ENCODE results near the gene C19orf25. TPM values are rescaled to one million over a fixed set of nuclear protein-coding genes. Genes with fewer than 3 reads are reported as not detected.

C19orf25 gene
- total and polyA plus RNA-seq, 4 donors = 24.1 to 42.6 (median 34.5) TPM

DNA sequence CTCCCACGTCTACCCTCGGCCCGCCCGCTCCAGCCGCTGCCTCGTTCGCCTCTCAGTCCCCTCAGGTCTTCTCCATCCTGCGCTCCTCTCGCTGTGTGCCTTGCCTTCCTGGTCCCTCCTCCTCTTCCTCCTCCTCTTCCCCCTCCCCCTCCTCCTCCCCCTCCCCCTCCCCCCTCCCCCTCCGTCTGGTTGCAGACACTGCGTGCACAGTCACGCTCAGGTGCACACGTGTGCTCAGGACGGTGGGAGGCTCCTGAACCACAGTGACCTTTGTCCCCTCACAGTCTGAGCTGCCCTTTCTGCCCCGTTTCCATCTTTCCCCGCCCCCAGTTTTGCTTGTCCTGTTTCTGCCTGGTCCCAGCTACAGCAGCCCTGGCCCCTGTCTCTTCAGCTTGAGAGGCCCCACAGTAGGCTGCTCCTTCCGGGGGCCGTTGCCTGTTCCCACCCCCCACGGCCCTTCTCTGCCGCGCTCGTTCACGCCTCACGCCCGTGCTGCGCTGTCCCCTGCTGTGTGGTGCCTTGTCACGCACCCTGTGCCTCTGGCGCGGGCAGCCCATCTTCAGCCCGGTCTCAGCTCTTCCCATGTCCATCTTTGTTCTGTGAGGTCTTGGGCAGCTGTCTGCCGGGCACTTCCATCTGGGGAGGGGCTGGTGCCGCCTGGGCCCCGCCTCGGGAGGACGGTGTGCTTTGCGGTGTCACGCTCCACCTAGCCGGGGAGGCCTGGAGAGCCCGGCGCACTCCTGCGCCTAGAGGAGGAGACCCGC lies 54.6 kb downstream of the C19orf25 start:
- Histone ChIP-seq H3K36me3 (ENCODE audit: control insufficient read depth in 4 of 4, insufficient read depth in 4 of 4, low read length in 4 of 4) (peaks cover 6 to 79% (median 32%) of the 10 kb centered on the region in 4 donors), H3K27ac (ENCODE audit: low read depth in 1 of 2, low read length in 1 of 2) (no peak overlapping the region), H3K27me3 (ENCODE audit: control insufficient read depth in 3 of 3, insufficient read depth in 3 of 3, low read length in 2 of 3) (no peaks in the 10 kb centered on the region), H3K4me1 (ENCODE audit: control insufficient read depth in 5 of 5, insufficient read depth in 5 of 5, low read length in 5 of 5) (no peaks in the 10 kb centered on the region), H3K9ac (ENCODE audit: insufficient read depth in 1 of 2, low read length in 2 of 2) (no peak overlapping the region), H3K4me3 (no peak overlapping the region), H3K9me3 (ENCODE audit: control insufficient read depth in 4 of 4, insufficient read depth in 3 of 4, low read length in 3 of 4) (no peaks in the 10 kb centered on the region)
- no peak for DNase-seq
- WGBS, 2 donors = 91 to 94% methylated on average over 36 to 40 of the region's 42 CpGs
- TF ChIP-seq, protein P1, sequence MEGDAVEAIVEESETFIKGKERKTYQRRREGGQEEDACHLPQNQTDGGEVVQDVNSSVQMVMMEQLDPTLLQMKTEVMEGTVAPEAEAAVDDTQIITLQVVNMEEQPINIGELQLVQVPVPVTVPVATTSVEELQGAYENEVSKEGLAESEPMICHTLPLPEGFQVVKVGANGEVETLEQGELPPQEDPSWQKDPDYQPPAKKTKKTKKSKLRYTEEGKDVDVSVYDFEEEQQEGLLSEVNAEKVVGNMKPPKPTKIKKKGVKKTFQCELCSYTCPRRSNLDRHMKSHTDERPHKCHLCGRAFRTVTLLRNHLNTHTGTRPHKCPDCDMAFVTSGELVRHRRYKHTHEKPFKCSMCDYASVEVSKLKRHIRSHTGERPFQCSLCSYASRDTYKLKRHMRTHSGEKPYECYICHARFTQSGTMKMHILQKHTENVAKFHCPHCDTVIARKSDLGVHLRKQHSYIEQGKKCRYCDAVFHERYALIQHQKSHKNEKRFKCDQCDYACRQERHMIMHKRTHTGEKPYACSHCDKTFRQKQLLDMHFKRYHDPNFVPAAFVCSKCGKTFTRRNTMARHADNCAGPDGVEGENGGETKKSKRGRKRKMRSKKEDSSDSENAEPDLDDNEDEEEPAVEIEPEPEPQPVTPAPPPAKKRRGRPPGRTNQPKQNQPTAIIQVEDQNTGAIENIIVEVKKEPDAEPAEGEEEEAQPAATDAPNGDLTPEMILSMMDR (IDR thresholded peaks at IDR 0.05; ENCODE audit: control extremely low read depth, extremely low read depth) = no peak
- no peak for ATAC-seq (ENCODE audit: insufficient read depth, low FRiP score)

DNA sequence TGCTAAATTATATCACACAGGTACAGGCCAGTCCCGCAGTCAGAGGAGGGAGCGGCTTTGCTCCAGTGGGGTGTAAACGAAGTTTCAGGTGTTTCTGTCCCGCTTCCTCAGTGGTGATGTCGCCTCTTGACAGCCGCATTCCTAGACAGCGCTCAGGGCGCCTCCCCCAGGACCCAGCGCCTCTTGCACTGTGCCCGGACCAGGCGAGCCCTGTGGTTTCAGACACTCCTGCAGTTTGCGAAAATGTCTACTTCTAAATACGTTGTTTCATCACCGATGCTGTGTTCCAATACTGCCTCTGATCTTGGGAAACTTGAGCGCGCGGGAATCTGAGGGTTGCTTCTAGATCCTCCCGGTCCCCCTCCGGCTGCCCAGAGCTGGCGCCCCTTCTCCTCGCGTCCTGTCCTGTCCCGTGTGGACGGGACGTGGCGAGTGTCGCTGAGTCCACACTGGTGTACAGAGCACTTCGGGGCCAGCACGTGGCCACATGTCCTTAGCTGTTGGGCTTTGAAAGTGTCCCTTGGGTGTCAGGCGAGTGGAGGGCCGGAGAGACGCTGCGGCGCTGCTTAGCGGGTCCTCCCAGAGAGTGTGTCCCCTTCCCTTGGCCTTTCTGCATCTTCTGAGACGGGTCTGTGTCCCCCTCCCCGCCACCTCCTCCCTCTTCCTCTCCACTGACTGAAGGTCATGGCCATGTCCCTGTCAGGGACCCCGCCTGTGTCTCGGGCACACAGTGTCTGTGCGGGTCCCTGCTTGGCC lies 55.4 kb downstream of the C19orf25 start:
- ATAC-seq (ENCODE audit: insufficient read depth, low FRiP score) = no peak
- H3K27me3 ChIP-seq (ENCODE audit: control insufficient read depth in 3 of 3, insufficient read depth in 3 of 3, low read length in 2 of 3) = no peaks in the 10 kb centered on the region
- peaks cover 6 to 78% (median 30%) of the 10 kb centered on the region in 4 donors for H3K36me3 ChIP-seq (ENCODE audit: control insufficient read depth in 4 of 4, insufficient read depth in 4 of 4, low read length in 4 of 4)
- no peaks in the 10 kb centered on the region for H3K9me3 ChIP-seq (ENCODE audit: control insufficient read depth in 4 of 4, insufficient read depth in 3 of 4, low read length in 3 of 4)
- TF ChIP-seq, protein P1 (IDR thresholded peaks at IDR 0.05; ENCODE audit: control extremely low read depth, extremely low read depth) = no peak
- no peak for DNase-seq
- no peak overlapping the region for H3K9ac ChIP-seq (ENCODE audit: insufficient read depth in 1 of 2, low read length in 2 of 2)
- no peak overlapping the region for H3K4me3 ChIP-seq
- 77 to 91% methylated on average over 40 of the region's 40 CpGs for WGBS, 2 donors
- no peak overlapping the region for H3K27ac ChIP-seq (ENCODE audit: low read depth in 1 of 2, low read length in 1 of 2)
- H3K4me1 ChIP-seq (ENCODE audit: control insufficient read depth in 5 of 5, insufficient read depth in 5 of 5, low read length in 5 of 5) = peaks cover 0 to 4% (median 0%) of the 10 kb centered on the region in 5 donors

Other genes starting within 250 kb of the C19orf25 start
- gene CBARP, start 241.2 kb downstream of the C19orf25 start, total RNA-seq = under 1 TPM; 0.23 to 0.83 TPM
- under 1 TPM; 0.41 to 0.77 TPM for gene CBARP, start 241.2 kb downstream of the C19orf25 start, polyA plus RNA-seq
- 100 to 1,000 TPM in 1 of 2 donors, 10 to 100 TPM in 1; 27.1 to 217 TPM for gene ATP5F1D, start 237.5 kb downstream of the C19orf25 start, total RNA-seq
- gene ATP5F1D, start 237.5 kb downstream of the C19orf25 start, polyA plus RNA-seq = 100 to 1,000 TPM; 157 to 266 TPM
- 100 to 1,000 TPM in 1 of 2 donors, 10 to 100 TPM in 1; 39.7 to 185 TPM for gene MIDN, start 230.6 kb downstream of the C19orf25 start, total RNA-seq
- gene MIDN, start 230.6 kb downstream of the C19orf25 start, polyA plus RNA-seq = 10 to 100 TPM; 49.3 to 68.0 TPM
- gene CIRBP, start 209.9 kb downstream of the C19orf25 start, total RNA-seq = 100 to 1,000 TPM; 435 to 443 TPM
- 100 to 1,000 TPM; 313 to 488 TPM for gene CIRBP, start 209.9 kb downstream of the C19orf25 start, polyA plus RNA-seq
- gene FAM174C, start 203.7 kb downstream of the C19orf25 start, total RNA-seq = 10 to 100 TPM; 17.5 to 66.5 TPM
- gene FAM174C, start 203.7 kb downstream of the C19orf25 start, polyA plus RNA-seq = 10 to 100 TPM; 72.3 to 89.3 TPM
- gene EFNA2, start 193.3 kb downstream of the C19orf25 start, total RNA-seq = under 1 TPM in 1 of 2 donors, not detected in 1; 0.37 TPM
- gene EFNA2, start 193.3 kb downstream of the C19orf25 start, polyA plus RNA-seq = not detected
- 100 to 1,000 TPM in 1 of 2 donors, 10 to 100 TPM in 1; 33.4 to 114 TPM for gene NDUFS7, start 95.3 kb downstream of the C19orf25 start, total RNA-seq
- gene NDUFS7, start 95.3 kb downstream of the C19orf25 start, polyA plus RNA-seq = 100 to 1,000 TPM; 103 to 133 TPM
- gene GAMT, start 77.7 kb downstream of the C19orf25 start, total RNA-seq = 1 to 10 TPM; 7.1 to 8.6 TPM
- 1 to 10 TPM; 2.9 to 7.6 TPM for gene GAMT, start 77.7 kb downstream of the C19orf25 start, polyA plus RNA-seq
- gene DAZAP1, start 71.6 kb downstream of the C19orf25 start, total RNA-seq = 100 to 1,000 TPM in 1 of 2 donors, 10 to 100 TPM in 1; 61.4 to 125 TPM
- 10 to 100 TPM; 77.3 to 82.8 TPM for gene DAZAP1, start 71.6 kb downstream of the C19orf25 start, polyA plus RNA-seq
- gene RPS15, start 40.8 kb downstream of the C19orf25 start, total RNA-seq = 1,000 to 10,000 TPM in 1 of 2 donors, 100 to 1,000 TPM in 1; 574 to 1,157 TPM
- 1,000 to 10,000 TPM; 2,710 to 2,993 TPM for gene RPS15, start 40.8 kb downstream of the C19orf25 start, polyA plus RNA-seq
- under 1 TPM; 0.15 to 0.37 TPM for gene APC2, start 29.1 kb downstream of the C19orf25 start, total RNA-seq
- gene APC2, start 29.1 kb downstream of the C19orf25 start, polyA plus RNA-seq = under 1 TPM; 0.01 to 0.04 TPM
- 1 to 10 TPM; 7.1 to 7.9 TPM for gene PCSK4, start 11.1 kb upstream of the C19orf25 start, total RNA-seq
- gene PCSK4, start 11.1 kb upstream of the C19orf25 start, polyA plus RNA-seq = 1 to 10 TPM; 2.3 to 3.7 TPM
- gene REEP6, start 12.0 kb upstream of the C19orf25 start, total RNA-seq = 1 to 10 TPM; 3.0 to 6.8 TPM
- 1 to 10 TPM; 2.5 to 7.6 TPM for gene REEP6, start 12.0 kb upstream of the C19orf25 start, polyA plus RNA-seq
- gene ADAMTSL5, start 33.8 kb upstream of the C19orf25 start, total RNA-seq = 1 to 10 TPM in 1 of 2 donors, under 1 TPM in 1; 0.97 to 2.8 TPM
- gene ADAMTSL5, start 33.8 kb upstream of the C19orf25 start, polyA plus RNA-seq = 1 to 10 TPM; 1.4 to 1.5 TPM
- gene PLK5, start 44.9 kb upstream of the C19orf25 start, total RNA-seq = not detected
- gene PLK5, start 44.9 kb upstream of the C19orf25 start, polyA plus RNA-seq = under 1 TPM in 1 of 2 donors, not detected in 1; 0.09 TPM
- 10 to 100 TPM; 31.0 to 33.9 TPM for gene MEX3D, start 89.1 kb upstream of the C19orf25 start, total RNA-seq
- 1 to 10 TPM; 4.8 to 8.6 TPM for gene MEX3D, start 89.1 kb upstream of the C19orf25 start, polyA plus RNA-seq
- gene MBD3, start 113.7 kb upstream of the C19orf25 start, total RNA-seq = 100 to 1,000 TPM in 1 of 2 donors, 10 to 100 TPM in 1; 48.1 to 102 TPM
- 100 to 1,000 TPM in 1 of 2 donors, 10 to 100 TPM in 1; 74.8 to 129 TPM for gene MBD3, start 113.7 kb upstream of the C19orf25 start, polyA plus RNA-seq
- 100 to 1,000 TPM in 1 of 2 donors, 10 to 100 TPM in 1; 35.4 to 225 TPM for gene UQCR11, start 126.2 kb upstream of the C19orf25 start, total RNA-seq
- gene UQCR11, start 126.2 kb upstream of the C19orf25 start, polyA plus RNA-seq = 100 to 1,000 TPM; 122 to 131 TPM
- 10 to 100 TPM; 50.2 to 58.1 TPM for gene TCF3, start 173.4 kb upstream of the C19orf25 start, total RNA-seq
- gene TCF3, start 173.4 kb upstream of the C19orf25 start, polyA plus RNA-seq = 10 to 100 TPM; 36.9 to 40.1 TPM

All from lung (tissue), 12 donors.